Endothelial cell of umbilical vein (primary cell): ENCODE data around the gene BMPR1B. TPM values are rescaled to one million over a fixed set of nuclear protein-coding genes. Genes with fewer than 3 reads are reported as not detected.
"Not testable (repeated sequence)": the region's sequence is repeated elsewhere in the genome, so short reads cannot be mapped to it uniquely, and the experiment has no call there.

Experiments
- BruUV-seq: library from RNA; stranded (reverse); fragments of 400-500 nt; replicated peaks from 2 replicates; lab custom pipeline; 2021; lab: Mats Ljungman, UMichigan
- CTCF ChIA-PET: fragments of 300-600, 350-600 bp; sonication (Branson Sonifier 250); formaldehyde crosslinking; loops from one replicate; lab custom pipeline; 2021; ENCODE audit warnings: antibody characterized with exemption, inconsistent platforms; lab: Charles Lee
- POLR2A ChIA-PET: fragments of 300-600, 350-600 bp; sonication (Branson Sonifier 250); formaldehyde crosslinking; loops from one replicate; lab custom pipeline; 2021; ENCODE audit warnings: antibody characterized with exemption, inconsistent platforms; lab: Charles Lee
- DNase-seq: peaks from one replicate; pipeline ENCODE4 v3.0.0-alpha.2; 2011; ENCODE audit warnings: low read depth, low spot score
- FAIRE-seq: peaks from 2 replicates; lab custom pipeline; 2011; peaks lifted over from hg19 to GRCh38; lab: Jason Lieb, UNC
- H2AFZ ChIP-seq: 2 replicates; pipeline ENCODE4 v1.6.0; 2012; ENCODE audit warnings: low read depth, low read length, control low read depth, inconsistent platforms
- H3K27ac ChIP-seq: 2 replicates; pipeline ENCODE4 v1.5.1; 2011; ENCODE audit warnings: low read depth, mild to moderate bottlenecking, control low read depth, low read length, moderate library complexity; ENCODE audit not compliant: insufficient read depth
- H3K27me3 ChIP-seq, 2 experiments: 2 replicates each; pipeline versions ENCODE4 v1.6.0 to v1.6.1; 2011; ENCODE audit warnings: low read length in 2 of 2, mixed read lengths in 1 of 2; ENCODE audit not compliant: control insufficient read depth in 2 of 2, insufficient read depth in 2 of 2
- H3K36me3 ChIP-seq, 2 experiments: 2 replicates in 1 of 2; 3 replicates in 1 of 2; pipeline ENCODE4 v1.5.1; 2011; ENCODE audit warnings: low read length in 2 of 2, mild to moderate bottlenecking in 1 of 2, moderate library complexity in 1 of 2; ENCODE audit not compliant: control insufficient read depth in 2 of 2, insufficient read depth in 2 of 2; ENCODE audit errors: extremely low read depth in 1 of 2
- H3K4me1 ChIP-seq: 3 replicates; pipeline ENCODE4 v1.5.1; 2011; ENCODE audit warnings: mild to moderate bottlenecking, low read length; ENCODE audit not compliant: control insufficient read depth, insufficient read depth; ENCODE audit errors: extremely low read depth
- H3K4me2 ChIP-seq: 2 replicates; pipeline ENCODE4 v1.6.1; 2011; ENCODE audit warnings: low read length, control low read depth, mixed read lengths; ENCODE audit not compliant: insufficient read depth
- H3K4me3 ChIP-seq, 3 experiments: fragments of 200-600 bp in 1 of 3; sonication (generic), shearing (Covaris generic) in 1 of 3; replicated peaks in 1 of 3; 2 replicates each; pipeline ENCODE4 v1.5.1; 2011 to 2016; ENCODE audit warnings: control low read depth in 3 of 3, low read length in 3 of 3, mild to moderate bottlenecking in 2 of 3, inconsistent platforms in 1 of 3, low read depth in 1 of 3, moderate library complexity in 1 of 3; ENCODE audit not compliant: insufficient read depth in 1 of 3
- H3K79me2 ChIP-seq: 2 replicates; pipeline ENCODE4 v1.6.0; 2012; ENCODE audit warnings: low read length, inconsistent platforms; ENCODE audit not compliant: control insufficient read depth, insufficient read depth
- H3K9ac ChIP-seq: replicated peaks from 2 replicates; pipeline ENCODE3; 2011; ENCODE audit warnings: low read length, control low read depth; ENCODE audit not compliant: insufficient read depth; ENCODE audit errors: extremely low read depth
- H3K9me1 ChIP-seq: replicated peaks from 3 replicates; pipeline ENCODE4 v1.6.0; 2011; ENCODE audit warnings: mild to moderate bottlenecking, low read length; ENCODE audit not compliant: control insufficient read depth, insufficient read depth; ENCODE audit errors: extremely low read depth
- H3K9me3 ChIP-seq: replicated peaks from 2 replicates; pipeline ENCODE4 v1.5.1; 2012; ENCODE audit warnings: low read length, inconsistent platforms; ENCODE audit not compliant: control insufficient read depth, insufficient read depth
- H4K20me1 ChIP-seq: replicated peaks from 2 replicates; pipeline ENCODE3; 2011; ENCODE audit warnings: mild to moderate bottlenecking, low read length; ENCODE audit not compliant: control insufficient read depth, insufficient read depth; ENCODE audit errors: extremely low read depth
- CTCF ChIP-seq, 2 donors: IDR thresholded peaks; 1 replicate in 1 of 2; 2 replicates in 1 of 2; pipeline ENCODE4 v1.5.1; 2011; ENCODE audit warnings: low read length in 2 of 2, mild to moderate bottlenecking in 2 of 2, moderate library complexity in 2 of 2, control low read depth in 1 of 2, inconsistent platforms in 1 of 2, low read depth in 1 of 2; ENCODE audit not compliant: insufficient read depth in 1 of 2; ENCODE audit errors: extremely low read depth in 1 of 2
- EZH2 ChIP-seq: IDR thresholded peaks from 2 replicates; pipeline ENCODE4 v1.6.1; 2012; ENCODE audit warnings: borderline replicate concordance, low read depth, mild to moderate bottlenecking, moderate library complexity, low read length, inconsistent platforms; ENCODE audit not compliant: severe bottlenecking
- FOS ChIP-seq: IDR thresholded peaks from 2 replicates; pipeline ENCODE4 v1.6.1; 2011; ENCODE audit warnings: mild to moderate bottlenecking, low read length, moderate library complexity, borderline replicate concordance; ENCODE audit not compliant: insufficient read depth
- GATA2 ChIP-seq: IDR thresholded peaks from 2 replicates; pipeline ENCODE4 v1.7.0; 2011; ENCODE audit warnings: low read depth, mild to moderate bottlenecking, moderate library complexity, mixed read lengths, low read length; ENCODE audit not compliant: insufficient read length, insufficient read depth
- JUN ChIP-seq: IDR thresholded peaks from 2 replicates; pipeline ENCODE4 v1.6.1; 2011; ENCODE audit warnings: borderline replicate concordance, low read depth; ENCODE audit not compliant: insufficient read length, insufficient read depth
- MAX ChIP-seq: IDR thresholded peaks from 2 replicates; pipeline ENCODE4 v1.6.1; 2011; ENCODE audit not compliant: insufficient read depth, insufficient read length
- MYC ChIP-seq: IDR thresholded peaks from one replicate; pipeline ENCODE4 v1.6.1; 2011; ENCODE audit warnings: mild to moderate bottlenecking, low read depth, low read length
- POLR2A ChIP-seq: IDR thresholded peaks from 2 replicates; pipeline ENCODE4 v1.6.1; 2012; ENCODE audit warnings: low read depth, mild to moderate bottlenecking, control low read depth, low read length
- POLR2AphosphoS5 ChIP-seq: IDR thresholded peaks from 2 replicates; pipeline ENCODE4 v1.6.1; 2012; ENCODE audit warnings: low read depth, mild to moderate bottlenecking, control low read depth, low read length, moderate library complexity; ENCODE audit not compliant: insufficient read depth
- dilution Hi-C: fragments of 300-500 bp; cut with MboI; formaldehyde crosslinking; loops from one replicate; pipeline ENCODE4 v1.15.0; 2019; ENCODE audit warnings: low sequenced_read_pairs; ENCODE audit not compliant: extremely low pct_ligation_motif_present
- intact Hi-C: fragments of 100-400 bp; cut with micrococcal nuclease; formaldehyde crosslinking; loops from one replicate; pipeline ENCODE4 v1.10.0; 2022
- polyA plus RNA-seq, 4 experiments: library from polyadenylated mRNA; depleted of rRNA in 3 of 4; stranded (reverse) in 3 of 4; unstranded in 1 of 4; fragments of >200 nt; gene quantifications; 2 replicates each; pipeline versions ENCODE4 v1.2.1 to v1.2.3, GENCODE V29; 2011 to 2012; ENCODE audit warnings: missing spikeins in 1 of 4
- total RNA-seq: library from RNA; stranded (reverse); gene quantifications from 2 replicates; pipeline ENCODE4 v1.2.3, GENCODE V29; 2021

BMPR1B gene
- total and polyA plus RNA-seq, 2 donors (not counting 3 experiments of a cell fraction or from before 2014, with no cell fraction given) = 0.28 to 2.1 TPM

- dilution Hi-C loops = no loop called here
- no peak for TF ChIP-seq EZH2
- TF ChIP-seq POLR2AphosphoS5 = no peak
- TF ChIP-seq JUN = no peak
- TF ChIP-seq MYC = no peak
- no peak for TF ChIP-seq CTCF (IDR thresholded peaks at IDR 0.05; ENCODE audit: extremely low read depth in 1 of 2, insufficient read depth in 1 of 2, low read depth in 1 of 2, low read length in 2 of 2)
- TF ChIP-seq FOS = no peak
- TF ChIP-seq POLR2A = no peak
- TF ChIP-seq GATA2 = no peak
- no peak for TF ChIP-seq MAX
Observed at GRCh38 chr4:95061220-95061619, 303.5 kb downstream of the BMPR1B start.

GRCh38 chr4:95061801-95062200, 304.0 kb downstream of the BMPR1B start:
- H2AFZ ChIP-seq, POLR2A ChIA-PET, dilution Hi-C loops, intact Hi-C loops, H3K9ac ChIP-seq, H3K4me3 ChIP-seq, H3K9me1 ChIP-seq, H3K27me3 ChIP-seq, H4K20me1 ChIP-seq, DNase-seq, CTCF ChIA-PET, H3K4me2 ChIP-seq, BruUV-seq, FAIRE-seq, H3K79me2 ChIP-seq, H3K9me3 ChIP-seq, H3K27ac ChIP-seq, H3K36me3 ChIP-seq: not testable (repeated sequence)
- peaks cover 10% of the 10 kb centered on the region for H3K4me1 ChIP-seq

More at GRCh38 chr4:95061220-95061619, 303.5 kb downstream of the BMPR1B start:
- H3K9me3 ChIP-seq = no peaks in the 10 kb centered on the region
- ChIA-PET POLR2A (interaction anchor here (0.6 kb wide), 1 partner anchor 28 kb away, joined by 3 read pairs; no protein-coding TSS in a partner anchor), CTCF (no interaction called here)
- no TSS peak for BruUV-seq
- no peak overlapping the region for H2AFZ ChIP-seq
- DNase-seq (peak; percentile 56), FAIRE-seq (peak; percentile 70)
- no peak overlapping the region for H3K9ac ChIP-seq
- no peak overlapping the region for H3K27ac ChIP-seq
- H3K4me2 ChIP-seq = peak overlapping the region; percentile 18
- no peaks in the 10 kb centered on the region for H4K20me1 ChIP-seq
- no peaks in the 10 kb centered on the region for H3K36me3 ChIP-seq
- H3K27me3 ChIP-seq = no peaks in the 10 kb centered on the region
- H3K9me1 ChIP-seq = no peaks in the 10 kb centered on the region
- intact Hi-C loops = no loop called here
- no peaks in the 10 kb centered on the region for H3K79me2 ChIP-seq
- peaks cover 10% of the 10 kb centered on the region for H3K4me1 ChIP-seq
- H3K4me3 ChIP-seq = no peak overlapping the region
